DOHH2 (cell line): ENCODE data around the gene DGAT2.

Source experiments
- EZH2phosphoT487 ChIP-seq: fragments of 200-600 bp; sonication (generic); IDR thresholded peaks from 2 replicates; pipeline ENCODE4 v1.6.1; 2017; ENCODE audit warnings: borderline replicate concordance, mild to moderate bottlenecking, antibody characterized with exemption, low read length, moderate library complexity, mixed read lengths
- TF ChIP-seq, protein P1 (sequence below): fragments of 200-600 bp; sonication (generic); IDR thresholded peaks from one replicate; pipeline ENCODE4 v1.5.1; 2014; ENCODE audit warnings: antibody characterized with exemption, mild to moderate bottlenecking, low read depth, low read length; ENCODE audit not compliant: poor library complexity, severe bottlenecking

DNA sequence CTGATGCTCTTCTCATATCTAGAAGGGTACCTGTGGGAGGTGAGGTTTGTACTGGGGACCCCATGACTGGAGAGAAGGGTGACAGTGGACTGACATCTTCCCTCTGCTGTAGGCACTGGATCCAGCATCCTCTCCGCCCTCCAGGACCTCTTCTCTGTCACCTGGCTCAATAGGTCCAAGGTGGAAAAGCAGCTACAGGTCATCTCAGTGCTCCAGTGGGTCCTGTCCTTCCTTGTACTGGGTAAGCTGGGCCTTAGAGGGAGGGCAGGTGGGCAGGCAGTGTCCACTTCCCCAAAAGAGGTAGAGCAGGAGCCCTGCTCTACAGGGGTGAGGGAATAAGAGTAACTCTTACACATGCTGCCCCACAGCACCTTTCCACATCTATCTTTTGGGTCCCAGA is 15.9 kb downstream of the DGAT2 start:
- TF ChIP-seq, protein P1, sequence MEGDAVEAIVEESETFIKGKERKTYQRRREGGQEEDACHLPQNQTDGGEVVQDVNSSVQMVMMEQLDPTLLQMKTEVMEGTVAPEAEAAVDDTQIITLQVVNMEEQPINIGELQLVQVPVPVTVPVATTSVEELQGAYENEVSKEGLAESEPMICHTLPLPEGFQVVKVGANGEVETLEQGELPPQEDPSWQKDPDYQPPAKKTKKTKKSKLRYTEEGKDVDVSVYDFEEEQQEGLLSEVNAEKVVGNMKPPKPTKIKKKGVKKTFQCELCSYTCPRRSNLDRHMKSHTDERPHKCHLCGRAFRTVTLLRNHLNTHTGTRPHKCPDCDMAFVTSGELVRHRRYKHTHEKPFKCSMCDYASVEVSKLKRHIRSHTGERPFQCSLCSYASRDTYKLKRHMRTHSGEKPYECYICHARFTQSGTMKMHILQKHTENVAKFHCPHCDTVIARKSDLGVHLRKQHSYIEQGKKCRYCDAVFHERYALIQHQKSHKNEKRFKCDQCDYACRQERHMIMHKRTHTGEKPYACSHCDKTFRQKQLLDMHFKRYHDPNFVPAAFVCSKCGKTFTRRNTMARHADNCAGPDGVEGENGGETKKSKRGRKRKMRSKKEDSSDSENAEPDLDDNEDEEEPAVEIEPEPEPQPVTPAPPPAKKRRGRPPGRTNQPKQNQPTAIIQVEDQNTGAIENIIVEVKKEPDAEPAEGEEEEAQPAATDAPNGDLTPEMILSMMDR, result no peak
- TF ChIP-seq EZH2phosphoT487, result no peak
